ENCODE data around the gene SRP9.

DNA sequence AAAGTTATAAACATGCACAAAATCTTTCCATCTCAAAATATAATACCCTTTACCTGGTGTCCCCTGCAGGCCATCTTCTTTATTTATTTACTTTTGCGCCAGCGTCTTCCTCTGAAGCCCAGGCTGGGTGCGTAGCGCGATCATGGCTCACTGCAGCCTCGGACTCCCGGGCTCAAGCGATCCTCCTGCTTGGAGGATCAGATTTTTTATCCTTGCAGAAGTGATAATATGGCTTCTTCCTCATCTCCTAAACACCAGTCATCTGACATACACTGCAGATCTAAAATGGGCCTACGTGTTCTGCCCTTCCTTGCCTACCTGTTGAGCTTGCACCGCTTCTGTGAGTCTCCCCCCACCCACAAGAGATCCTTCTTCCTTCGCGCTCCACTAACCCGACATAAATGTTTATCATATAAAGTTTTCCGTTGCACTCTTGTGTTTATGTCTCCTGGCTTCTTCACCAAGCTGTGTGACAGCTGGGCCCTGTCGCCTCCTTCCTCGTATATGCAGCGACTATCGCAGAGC, 506 bp upstream of the SRP9 start:
- TF ChIP-seq EZH2 (IDR thresholded peaks at IDR 0.05; ENCODE audit: low read depth, unreplicated experiment), result no peak
- no peak for TF ChIP-seq CTCF (conservative IDR thresholded peaks at IDR 0.05; ENCODE audit: low read depth in 2 of 2)
- no peak for TF ChIP-seq EZH2phosphoT487 (IDR thresholded peaks at IDR 0.05; ENCODE audit: unreplicated experiment)
- TF ChIP-seq POLR2AphosphoS5 (IDR thresholded peaks at IDR 0.05; ENCODE audit: low read depth), result no peak
- TF ChIP-seq REST (IDR thresholded peaks at IDR 0.05; ENCODE audit: unreplicated experiment), result no peak
- TF ChIP-seq ZNF331 (CRISPR knock-in tag; IDR thresholded peaks at IDR 0.05; ENCODE audit: low read depth), result no peak
- TF ChIP-seq CREB1 (CRISPR knock-in tag; IDR thresholded peaks at IDR 0.05; ENCODE audit: low read depth), result no peak

All from GM23338 (cell line).